ENCODE results near the gene MAMSTR.

DNA sequence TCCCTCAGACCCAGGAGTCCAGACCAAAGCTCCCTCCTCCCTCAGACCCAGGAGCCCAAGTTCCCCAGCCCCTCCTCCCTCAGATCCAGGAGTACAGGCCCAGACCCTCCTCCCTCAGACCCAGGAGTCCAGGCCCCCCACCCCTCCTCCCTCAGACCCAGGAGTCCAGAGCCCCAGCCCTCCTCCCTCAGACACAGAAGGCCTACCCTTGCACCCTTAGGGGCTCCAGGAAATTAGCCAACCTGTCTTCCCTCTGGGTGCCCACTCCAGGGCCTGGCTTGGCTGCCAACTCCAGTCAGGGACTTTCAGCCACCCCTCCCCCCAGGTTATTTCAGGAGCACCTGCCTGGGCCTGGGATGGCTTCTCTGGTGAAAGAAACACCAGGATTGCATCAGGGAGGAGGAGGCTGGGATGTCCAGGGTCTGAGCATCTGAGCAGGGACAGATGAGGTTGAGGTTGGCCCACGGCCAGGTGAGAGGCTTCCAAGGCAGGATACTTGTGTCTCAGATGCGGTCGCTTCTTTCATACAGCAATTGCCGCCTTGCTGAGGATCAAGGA lies 35.6 kb upstream of the MAMSTR start, which contains the start of gene FGF21:
- no peak for TF ChIP-seq POLR2A (IDR thresholded peaks at IDR 0.05)
- TF ChIP-seq, protein P1, sequence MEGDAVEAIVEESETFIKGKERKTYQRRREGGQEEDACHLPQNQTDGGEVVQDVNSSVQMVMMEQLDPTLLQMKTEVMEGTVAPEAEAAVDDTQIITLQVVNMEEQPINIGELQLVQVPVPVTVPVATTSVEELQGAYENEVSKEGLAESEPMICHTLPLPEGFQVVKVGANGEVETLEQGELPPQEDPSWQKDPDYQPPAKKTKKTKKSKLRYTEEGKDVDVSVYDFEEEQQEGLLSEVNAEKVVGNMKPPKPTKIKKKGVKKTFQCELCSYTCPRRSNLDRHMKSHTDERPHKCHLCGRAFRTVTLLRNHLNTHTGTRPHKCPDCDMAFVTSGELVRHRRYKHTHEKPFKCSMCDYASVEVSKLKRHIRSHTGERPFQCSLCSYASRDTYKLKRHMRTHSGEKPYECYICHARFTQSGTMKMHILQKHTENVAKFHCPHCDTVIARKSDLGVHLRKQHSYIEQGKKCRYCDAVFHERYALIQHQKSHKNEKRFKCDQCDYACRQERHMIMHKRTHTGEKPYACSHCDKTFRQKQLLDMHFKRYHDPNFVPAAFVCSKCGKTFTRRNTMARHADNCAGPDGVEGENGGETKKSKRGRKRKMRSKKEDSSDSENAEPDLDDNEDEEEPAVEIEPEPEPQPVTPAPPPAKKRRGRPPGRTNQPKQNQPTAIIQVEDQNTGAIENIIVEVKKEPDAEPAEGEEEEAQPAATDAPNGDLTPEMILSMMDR (IDR thresholded peaks at IDR 0.05), result no peak

Measured in adrenal gland (tissue), 5 donors.